ENCODE results near the gene LRRC8C.

LRRC8C gene

GRCh38 chr1:89606227-89606980 is 26.5 kb upstream of the LRRC8C start:
- intact Hi-C loops (cut with DNase I), result no loop called here
- no peak for DNase-seq

DNA sequence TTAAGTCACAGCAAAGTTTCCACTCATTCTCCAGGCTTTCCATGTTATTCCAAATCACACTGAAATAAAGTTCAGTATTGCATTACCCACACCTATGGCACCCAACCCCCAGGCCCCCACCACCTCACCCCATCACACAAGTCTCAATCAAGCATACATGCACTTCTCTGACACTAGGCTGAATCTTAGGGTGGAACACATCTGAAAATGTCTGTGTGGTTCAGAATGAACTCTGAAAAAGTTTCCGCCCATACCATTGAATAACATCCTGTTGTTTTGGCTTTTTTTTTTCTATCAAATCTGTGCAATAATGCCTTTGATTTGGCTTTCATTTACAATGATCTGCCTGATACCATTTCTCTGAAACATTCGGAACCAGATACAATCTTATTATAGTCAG is 25.8 kb upstream of the LRRC8C start:
- intact Hi-C loops (cut with DNase I), result no loop called here

DNA sequence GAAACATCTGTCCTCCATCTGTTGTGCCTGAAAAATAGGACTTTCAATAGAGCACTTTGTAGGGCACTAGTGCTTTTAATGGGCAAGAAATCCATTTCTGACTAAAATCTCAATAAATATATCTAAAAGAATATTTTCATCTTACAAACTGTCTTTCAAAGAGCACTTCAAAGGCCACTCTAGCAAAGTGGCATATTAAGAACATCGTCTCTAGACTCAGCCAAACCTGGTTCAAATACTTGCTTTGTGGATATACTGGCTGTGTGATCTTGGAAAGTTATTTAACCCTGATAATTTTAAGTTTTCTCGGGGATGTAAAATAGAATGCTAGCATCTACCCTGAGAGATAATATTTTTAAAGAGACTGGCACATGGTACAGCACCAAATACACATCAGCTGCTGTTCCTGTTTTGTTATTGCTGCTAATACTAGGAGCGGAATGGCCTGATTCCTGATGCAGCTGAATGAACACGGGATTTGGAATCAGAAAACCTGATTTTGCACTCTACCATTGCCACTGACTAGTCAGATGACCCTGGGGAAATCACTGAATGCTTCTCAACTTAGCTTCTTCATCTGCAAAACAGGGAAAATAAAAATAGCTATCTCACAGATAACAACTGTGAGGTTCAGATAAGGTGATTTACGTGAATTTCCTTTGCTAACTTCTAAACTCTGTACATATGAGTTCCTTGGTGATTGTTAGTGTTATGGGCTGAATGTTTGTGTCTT is 25.2 kb upstream of the LRRC8C start:
- DNase-seq, result no peak
- intact Hi-C loops (cut with DNase I), result no loop called here

More for the DNA sequence above, 25.8 kb upstream of the LRRC8C start:
- no peak for DNase-seq

- no peak for DNase-seq
- intact Hi-C loops (cut with DNase I), result no loop called here
These were observed 24.5 kb upstream of the LRRC8C start for GRCh38 chr1:89608319-89608983.

DNA sequence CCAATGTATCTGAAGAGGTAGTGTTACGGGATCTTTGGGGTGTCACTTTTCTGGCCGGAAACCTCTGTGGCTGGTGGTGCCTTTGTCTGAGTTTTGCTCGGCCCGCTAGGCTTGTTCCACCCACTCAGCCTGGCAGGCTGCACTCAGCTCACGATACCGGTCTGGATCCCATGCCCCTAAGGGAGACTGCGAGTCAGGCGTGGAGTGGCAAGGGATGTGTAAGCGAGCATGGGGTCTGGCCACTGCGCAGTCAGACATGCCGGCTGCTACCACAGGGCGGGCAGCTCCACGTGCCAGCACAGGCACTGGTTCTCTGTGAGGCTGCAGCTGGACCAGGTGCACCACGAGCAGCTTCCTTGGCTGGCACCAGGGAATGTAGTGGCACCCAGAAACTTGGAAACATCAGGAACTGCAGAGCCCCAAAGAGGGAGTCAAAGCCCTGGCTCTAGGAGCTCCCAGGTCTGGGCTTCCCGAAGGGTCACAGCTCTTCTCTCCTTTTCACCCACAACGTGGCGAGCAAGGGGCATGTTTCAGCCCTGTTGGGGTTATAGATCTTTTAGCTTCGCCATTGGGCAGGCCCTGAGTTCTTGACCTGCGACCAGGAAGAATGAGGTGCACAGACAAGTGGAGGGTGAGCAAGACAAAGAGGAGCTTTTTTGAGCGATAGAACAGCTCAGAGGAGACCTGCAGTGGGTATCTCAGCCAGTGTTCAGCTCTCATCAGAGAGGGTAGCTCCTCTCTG is 23.8 kb upstream of the LRRC8C start:
- intact Hi-C loops (cut with DNase I), result no loop called here
- DNase-seq, result no peak

DNA sequence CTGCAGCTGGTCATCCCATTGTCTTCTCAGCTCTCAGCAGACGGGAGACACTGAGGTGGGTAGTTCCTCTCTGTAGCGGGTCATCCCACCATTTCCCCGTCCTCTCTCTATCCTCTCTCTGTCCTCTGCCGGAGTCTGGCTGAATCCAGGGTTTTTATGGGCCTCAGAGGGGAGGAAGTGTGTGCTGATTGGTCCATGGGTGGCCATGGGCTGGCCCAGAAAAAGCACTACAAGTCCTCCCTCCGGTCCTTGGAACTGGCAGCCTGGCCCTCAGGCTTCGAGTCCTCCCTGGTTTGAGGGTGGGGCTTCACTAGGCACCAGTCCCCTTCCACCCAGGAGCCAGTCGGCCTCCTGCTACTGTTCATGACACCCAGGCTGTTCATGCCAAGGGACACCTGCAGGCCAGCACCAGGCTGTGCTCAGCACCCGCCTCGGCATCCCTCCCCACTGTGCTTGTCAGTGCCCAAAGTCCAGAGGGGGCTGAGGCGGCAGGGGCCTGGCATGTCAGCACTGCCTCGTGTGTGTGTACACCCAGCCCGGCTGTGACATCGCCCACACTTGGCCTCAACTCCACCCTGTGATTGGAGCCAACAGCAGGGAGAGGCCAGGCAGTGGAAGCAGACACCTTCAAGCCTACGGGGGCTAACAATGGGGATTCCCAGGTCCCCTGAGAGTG is 23.0 kb upstream of the LRRC8C start:
- DNase-seq, result peak in 21 of 42 donors; percentile 26 to 80 (median 55)
- intact Hi-C loops (cut with DNase I), result no loop called here

DNA sequence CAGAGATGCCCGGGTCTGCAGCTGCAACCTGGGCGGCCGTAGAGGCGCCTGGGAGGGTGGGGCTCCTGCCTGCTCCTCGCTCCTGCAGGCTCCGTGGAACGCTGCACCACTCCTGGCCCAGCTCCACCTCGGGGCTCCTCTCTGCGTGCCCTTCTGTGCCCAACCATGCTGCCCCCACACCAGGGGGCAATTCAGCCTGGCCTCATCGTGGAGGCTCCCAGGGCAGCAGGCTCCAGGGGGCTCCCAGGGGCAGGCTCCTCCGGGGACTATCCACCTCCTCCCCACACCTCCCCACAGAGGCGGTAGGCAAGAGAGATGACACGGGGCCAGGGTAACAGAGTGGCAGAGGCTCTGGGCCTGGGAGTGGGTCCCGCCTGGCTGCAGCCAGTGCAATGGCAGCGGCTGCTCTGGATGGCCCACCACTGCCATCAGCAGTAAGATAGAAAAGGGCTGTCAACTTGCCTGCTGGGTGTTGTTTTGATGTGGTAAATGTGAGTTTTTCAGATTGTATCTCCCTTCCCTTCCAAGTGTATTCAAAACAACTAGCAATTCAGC is 22.4 kb upstream of the LRRC8C start:
- intact Hi-C loops (cut with DNase I), result no loop called here
- no peak for DNase-seq

DNA sequence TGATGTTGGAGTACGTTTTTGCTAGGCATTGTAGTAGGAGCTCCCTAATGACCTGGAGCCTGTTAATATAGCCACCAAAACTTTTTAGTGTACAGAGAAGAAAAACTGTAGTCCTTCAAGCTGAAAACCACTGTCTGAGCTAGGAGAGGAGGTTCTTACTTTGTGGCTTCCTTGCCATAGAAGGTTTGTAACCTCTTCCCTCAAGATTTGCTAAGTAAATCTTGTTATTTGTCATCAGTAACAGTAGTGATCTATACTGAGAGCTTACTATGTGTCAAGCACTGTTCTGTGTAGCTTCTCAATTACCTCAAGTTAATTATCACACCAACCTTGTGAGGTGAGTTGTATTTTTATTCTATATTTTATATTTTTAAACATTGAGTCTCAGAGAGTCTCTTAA is 21.2 kb upstream of the LRRC8C start:
- no peak for DNase-seq
- intact Hi-C loops (cut with DNase I), result no loop called here

GRCh38 chr1:89613928-89614327 is 19.0 kb upstream of the LRRC8C start:
- DNase-seq, result no peak
- intact Hi-C loops (cut with DNase I), result no loop called here

- DNase-seq, result peak in 8 of 42 donors; percentile 13 to 78 (median 50)
- intact Hi-C loops (cut with DNase I), result no loop called here
These were observed 17.0 kb upstream of the LRRC8C start for GRCh38 chr1:89615676-89616598.

DNA sequence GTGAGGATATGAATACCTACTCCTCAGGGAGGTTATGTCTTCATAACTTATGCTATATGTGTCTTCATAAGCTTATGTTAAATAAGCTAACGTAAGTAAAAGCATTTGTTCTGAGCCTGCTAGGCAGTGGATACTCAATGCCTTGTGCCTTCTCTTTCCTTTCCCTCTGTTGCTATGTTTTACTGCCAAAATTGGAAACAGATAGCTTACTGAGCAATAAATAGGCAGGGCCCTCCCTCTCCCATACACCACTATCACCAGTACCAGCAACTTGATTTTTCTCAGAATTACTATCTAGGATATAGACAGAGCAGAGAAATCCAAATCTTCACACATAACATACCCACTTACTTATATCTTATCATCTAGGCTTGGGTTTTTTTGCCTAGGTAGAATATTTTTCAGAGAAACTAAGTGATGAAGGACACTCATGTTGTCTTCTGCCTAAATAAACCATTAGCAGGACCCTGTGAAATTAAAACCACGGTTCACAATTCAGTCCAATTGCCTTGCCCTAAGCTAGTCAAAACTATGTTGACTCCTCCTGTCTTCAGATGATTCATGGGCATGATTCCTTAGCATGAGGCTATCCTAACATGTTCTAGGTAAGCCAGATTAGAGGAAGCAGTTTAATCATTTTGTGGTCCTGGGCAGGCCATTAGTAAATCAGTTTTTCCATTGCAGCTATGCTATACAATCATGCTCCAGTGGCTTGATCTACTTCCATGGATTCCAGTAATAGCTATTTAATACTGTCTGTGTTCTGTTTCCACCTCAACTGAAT is 15.9 kb upstream of the LRRC8C start:
- intact Hi-C loops (cut with DNase I), result no loop called here
- DNase-seq, result no peak

DNA sequence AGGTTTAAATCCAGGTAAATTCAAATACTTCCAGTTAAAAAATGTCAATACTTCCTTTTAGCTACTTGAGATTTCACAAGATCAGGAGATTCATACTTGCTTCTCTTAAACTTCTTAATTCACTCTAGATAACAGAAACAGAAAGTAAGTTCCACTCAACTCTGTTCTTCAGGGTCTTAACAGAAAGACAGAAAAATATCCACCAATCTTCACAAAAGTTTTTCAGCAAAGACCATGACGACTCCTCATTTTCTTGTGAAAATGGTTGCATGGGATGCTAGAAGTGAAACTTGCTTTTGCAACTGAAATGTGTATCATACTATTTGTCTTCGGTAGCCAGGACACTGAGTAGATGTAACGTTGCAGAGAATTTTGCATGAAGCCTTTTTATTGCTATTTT is 12.3 kb upstream of the LRRC8C start:
- intact Hi-C loops (cut with DNase I), result no loop called here
- DNase-seq, result no peak

- DNase-seq, result no peak
- intact Hi-C loops (cut with DNase I), result no loop called here
These were observed 10.0 kb upstream of the LRRC8C start for GRCh38 chr1:89622895-89623294.

GRCh38 chr1:89624314-89624713 is 8.6 kb upstream of the LRRC8C start:
- intact Hi-C loops (cut with DNase I), result no loop called here
- DNase-seq, result no peak

DNA sequence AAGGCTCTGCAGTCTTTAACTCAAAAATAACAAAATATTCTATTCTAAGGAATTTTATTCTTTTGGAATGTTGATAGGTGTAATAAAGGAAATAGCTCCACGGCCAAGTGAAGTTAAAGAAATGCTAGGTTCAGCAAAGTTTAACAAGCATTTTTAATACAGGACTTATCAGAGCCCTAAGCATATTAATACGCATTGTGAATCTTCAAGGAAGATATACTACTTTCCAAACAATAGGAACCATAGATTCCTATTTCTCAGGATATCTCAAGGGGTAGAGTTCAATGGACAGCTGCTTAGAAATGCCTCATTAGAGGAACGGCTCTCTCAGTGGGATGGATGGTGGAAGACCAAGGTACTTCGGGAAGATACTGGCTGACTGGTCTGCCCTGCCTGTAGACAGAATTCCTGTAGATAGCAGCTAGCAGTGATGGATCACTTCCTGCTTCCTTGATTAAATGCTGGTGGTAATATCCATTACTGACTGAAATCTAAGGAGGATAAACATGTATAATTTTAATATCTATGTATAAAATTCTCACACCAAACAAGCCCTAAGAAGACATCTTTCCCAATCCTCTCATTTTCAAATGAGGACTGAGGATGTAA is 8.1 kb upstream of the LRRC8C start:
- no peak for DNase-seq

DNA sequence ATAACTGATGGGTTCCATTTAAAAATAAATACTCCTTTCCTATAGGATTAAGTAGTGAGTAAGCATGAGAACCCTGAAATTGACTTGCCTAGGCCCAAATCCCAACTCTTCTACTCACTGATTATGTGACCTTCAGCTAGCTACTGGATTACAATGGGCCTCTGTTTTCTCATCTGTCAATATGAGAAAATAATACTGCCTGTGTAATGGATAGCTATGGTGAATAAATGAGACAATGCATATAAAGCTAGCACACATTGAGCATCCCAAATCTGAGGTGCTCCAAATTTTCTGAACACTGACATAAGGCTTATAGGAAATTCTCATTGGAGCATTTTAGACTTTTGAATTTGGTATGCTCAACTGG is 5.3 kb upstream of the LRRC8C start:
- peak in 2 of 42 donors; percentile 52 to 56 for DNase-seq

More for the DNA sequence above, 8.1 kb upstream of the LRRC8C start:
- intact Hi-C loops (cut with DNase I), result no loop called here

More for the DNA sequence above, 5.3 kb upstream of the LRRC8C start:
- intact Hi-C loops (cut with DNase I), result no loop called here
